Measurements from ENCODE around the gene NEURL3.

NEURL3 gene

GRCh38 chr2:96531872-96532505 is 26.8 kb upstream of the NEURL3 start (continued):
- TF ChIP-seq CTCF (tag by site-specific recombination; IDR thresholded peaks at IDR 0.05) (peak; percentile 51; the same call in 1 of the 2 replicates), ZNF530 (tag by site-specific recombination; IDR thresholded peaks at IDR 0.05; ENCODE audit: low read depth) (no peak), ZBTB10 (tag by site-specific recombination; IDR thresholded peaks at IDR 0.05) (peak; percentile 29; the same call in 1 of the 2 replicates), ZNF561 (tag by site-specific recombination; IDR thresholded peaks at IDR 0.05; ENCODE audit: borderline replicate concordance) (peak; percentile 48; the same call in 1 of the 2 replicates), ZNF266 (tag by site-specific recombination; IDR thresholded peaks at IDR 0.05; ENCODE audit: low read depth) (no peak), ZNF302 (tag by site-specific recombination; IDR thresholded peaks at IDR 0.05; ENCODE audit: low read depth) (no peak), ZNF362 (tag by site-specific recombination; IDR thresholded peaks at IDR 0.05) (peak; percentile 92), ZNF157 (tag by site-specific recombination; IDR thresholded peaks at IDR 0.05) (no peak), ZNF324 (tag by site-specific recombination; IDR thresholded peaks at IDR 0.05) (peak; percentile 84), ZNF404 (tag by site-specific recombination; IDR thresholded peaks at IDR 0.05) (no peak), ZNF660 (tag by site-specific recombination; IDR thresholded peaks at IDR 0.05) (peak; percentile 86), ZSCAN4 (tag by site-specific recombination; IDR thresholded peaks at IDR 0.05) (peak; percentile 54), ZNF544 (tag by site-specific recombination; IDR thresholded peaks at IDR 0.05) (no peak), KLF10 (tag by site-specific recombination; IDR thresholded peaks at IDR 0.05) (peak; percentile 99), TSHZ1 (tag by site-specific recombination; IDR thresholded peaks at IDR 0.05; ENCODE audit: borderline replicate concordance) (peak; percentile 73; the same call in 1 of the 2 replicates), IKZF3 (tag by site-specific recombination; IDR thresholded peaks at IDR 0.05) (peak; percentile 95), ZNF830 (tag by site-specific recombination; IDR thresholded peaks at IDR 0.05; ENCODE audit: low read depth) (no peak), ZNF423 (tag by site-specific recombination; IDR thresholded peaks at IDR 0.05) (no peak), BCL11A (tag by site-specific recombination; IDR thresholded peaks at IDR 0.05; ENCODE audit: low read depth) (peak; percentile 81; the same call in 1 of the 2 replicates), ZNF184 (tag by site-specific recombination; IDR thresholded peaks at IDR 0.05) (peak; percentile 89)
- TF ChIP-seq, protein P1, sequence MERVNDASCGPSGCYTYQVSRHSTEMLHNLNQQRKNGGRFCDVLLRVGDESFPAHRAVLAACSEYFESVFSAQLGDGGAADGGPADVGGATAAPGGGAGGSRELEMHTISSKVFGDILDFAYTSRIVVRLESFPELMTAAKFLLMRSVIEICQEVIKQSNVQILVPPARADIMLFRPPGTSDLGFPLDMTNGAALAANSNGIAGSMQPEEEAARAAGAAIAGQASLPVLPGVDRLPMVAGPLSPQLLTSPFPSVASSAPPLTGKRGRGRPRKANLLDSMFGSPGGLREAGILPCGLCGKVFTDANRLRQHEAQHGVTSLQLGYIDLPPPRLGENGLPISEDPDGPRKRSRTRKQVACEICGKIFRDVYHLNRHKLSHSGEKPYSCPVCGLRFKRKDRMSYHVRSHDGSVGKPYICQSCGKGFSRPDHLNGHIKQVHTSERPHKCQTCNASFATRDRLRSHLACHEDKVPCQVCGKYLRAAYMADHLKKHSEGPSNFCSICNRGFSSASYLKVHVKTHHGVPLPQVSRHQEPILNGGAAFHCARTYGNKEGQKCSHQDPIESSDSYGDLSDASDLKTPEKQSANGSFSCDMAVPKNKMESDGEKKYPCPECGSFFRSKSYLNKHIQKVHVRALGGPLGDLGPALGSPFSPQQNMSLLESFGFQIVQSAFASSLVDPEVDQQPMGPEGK (tag by site-specific recombination; IDR thresholded peaks at IDR 0.05) = peak; percentile 100
- TF ChIP-seq, protein P2, sequence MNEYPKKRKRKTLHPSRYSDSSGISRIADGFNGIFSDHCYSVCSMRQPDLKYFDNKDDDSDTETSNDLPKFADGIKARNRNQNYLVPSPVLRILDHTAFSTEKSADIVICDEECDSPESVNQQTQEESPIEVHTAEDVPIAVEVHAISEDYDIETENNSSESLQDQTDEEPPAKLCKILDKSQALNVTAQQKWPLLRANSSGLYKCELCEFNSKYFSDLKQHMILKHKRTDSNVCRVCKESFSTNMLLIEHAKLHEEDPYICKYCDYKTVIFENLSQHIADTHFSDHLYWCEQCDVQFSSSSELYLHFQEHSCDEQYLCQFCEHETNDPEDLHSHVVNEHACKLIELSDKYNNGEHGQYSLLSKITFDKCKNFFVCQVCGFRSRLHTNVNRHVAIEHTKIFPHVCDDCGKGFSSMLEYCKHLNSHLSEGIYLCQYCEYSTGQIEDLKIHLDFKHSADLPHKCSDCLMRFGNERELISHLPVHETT (tag by site-specific recombination; IDR thresholded peaks at IDR 0.05) = peak; percentile 89
- TF ChIP-seq, protein P3, sequence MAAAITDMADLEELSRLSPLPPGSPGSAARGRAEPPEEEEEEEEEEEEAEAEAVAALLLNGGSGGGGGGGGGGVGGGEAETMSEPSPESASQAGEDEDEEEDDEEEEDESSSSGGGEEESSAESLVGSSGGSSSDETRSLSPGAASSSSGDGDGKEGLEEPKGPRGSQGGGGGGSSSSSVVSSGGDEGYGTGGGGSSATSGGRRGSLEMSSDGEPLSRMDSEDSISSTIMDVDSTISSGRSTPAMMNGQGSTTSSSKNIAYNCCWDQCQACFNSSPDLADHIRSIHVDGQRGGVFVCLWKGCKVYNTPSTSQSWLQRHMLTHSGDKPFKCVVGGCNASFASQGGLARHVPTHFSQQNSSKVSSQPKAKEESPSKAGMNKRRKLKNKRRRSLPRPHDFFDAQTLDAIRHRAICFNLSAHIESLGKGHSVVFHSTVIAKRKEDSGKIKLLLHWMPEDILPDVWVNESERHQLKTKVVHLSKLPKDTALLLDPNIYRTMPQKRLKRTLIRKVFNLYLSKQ (tag by site-specific recombination; IDR thresholded peaks at IDR 0.05; ENCODE audit: borderline replicate concordance) = no peak

Measured in HEK293 (cell line).